SK-N-SH (cell line): ENCODE results near the gene AGAP2. TPM values are rescaled to one million over a fixed set of nuclear protein-coding genes. Genes with fewer than 3 reads are reported as not detected.

Experiments
- CTCF ChIA-PET: fragments of 300-600, 350-600 bp; formaldehyde crosslinking; extraction: SDS; loops from one replicate; lab custom pipeline; 2021; lab: Yijun Ruan, JAX
- POLR2A ChIA-PET: fragments of 350-600 bp; sonication (Branson Sonifier 250); formaldehyde crosslinking; extraction: SDS; loops from one replicate; lab custom pipeline; 2020; ENCODE audit warnings: antibody characterized with exemption, inconsistent platforms; lab: Yijun Ruan, JAX
- DNase-seq: peaks from one replicate; pipeline ENCODE4 v3.0.0; 2012
- H2AFZ ChIP-seq: fragments of 200-600 bp; sonication (generic); 2 replicates; pipeline ENCODE4 v1.8.1; 2016; ENCODE audit warnings: antibody characterized with exemption, mild to moderate bottlenecking, low read depth
- H3F3A ChIP-seq: fragments of 200-600 bp; sonication (generic); replicated peaks from 2 replicates; pipeline ENCODE3; 2016; ENCODE audit warnings: antibody characterized with exemption, mild to moderate bottlenecking; ENCODE audit not compliant: insufficient read depth
- H3K27ac ChIP-seq, 2 experiments: fragments of 200-500 bp in 1 of 2; fragments of 200-600 bp in 1 of 2; sonication (Bioruptor generic) in 1 of 2; sonication (generic), shearing (Covaris generic) in 1 of 2; 2 replicates each; pipeline versions ENCODE4 v1.5.1 to v1.6.1; 2014 to 2016; ENCODE audit warnings: low read depth in 2 of 2, inconsistent platforms in 1 of 2, low read length in 1 of 2, mild to moderate bottlenecking in 1 of 2, mixed read lengths in 1 of 2
- H3K27me3 ChIP-seq: fragments of 200-600 bp; sonication (generic), shearing (Covaris generic); 2 replicates; pipeline ENCODE4 v1.6.1; 2016; ENCODE audit warnings: mixed run types; ENCODE audit not compliant: insufficient read depth
- H3K36me3 ChIP-seq, 2 experiments: fragments of 200-500 bp in 1 of 2; fragments of 200-600 bp in 1 of 2; sonication (Bioruptor generic) in 1 of 2; sonication (generic) in 1 of 2; replicated peaks in 1 of 2; 2 replicates each; pipeline versions ENCODE3 to v1.5.1; 2014 to 2016; ENCODE audit warnings: low read length in 1 of 2, mild to moderate bottlenecking in 1 of 2; ENCODE audit not compliant: insufficient read depth in 2 of 2, control insufficient read depth in 1 of 2
- H3K4me1 ChIP-seq, 2 experiments: fragments of 200-500 bp in 1 of 2; fragments of 200-600 bp in 1 of 2; sonication (Bioruptor generic) in 1 of 2; sonication (generic), shearing (Covaris generic) in 1 of 2; 2 replicates each; pipeline versions ENCODE4 v1.5.1 to v1.6.1; 2014 to 2016; ENCODE audit warnings: low read depth in 1 of 2, low read length in 1 of 2, mixed run types in 1 of 2; ENCODE audit not compliant: insufficient read depth in 2 of 2, control insufficient read depth in 1 of 2
- H3K4me2 ChIP-seq: fragments of 200-600 bp; sonication (generic), shearing (Covaris generic); 2 replicates; pipeline ENCODE4 v1.6.1; 2017; ENCODE audit warnings: mixed run types
- H3K4me3 ChIP-seq, 2 experiments: fragments of 200-500 bp in 1 of 2; fragments of 200-600 bp in 1 of 2; sonication (Bioruptor generic) in 1 of 2; sonication (generic), shearing (Covaris generic) in 1 of 2; 2 replicates each; pipeline versions ENCODE4 v1.5.1 to v1.8.1; 2014 to 2016; ENCODE audit warnings: low read depth in 2 of 2, inconsistent platforms in 1 of 2, low read length in 1 of 2, mild to moderate bottlenecking in 1 of 2, mixed read lengths in 1 of 2, moderate library complexity in 1 of 2
- H3K79me2 ChIP-seq: fragments of 200-600 bp; sonication (generic); 2 replicates; pipeline ENCODE4 v1.8.1; 2017; ENCODE audit warnings: mild to moderate bottlenecking; ENCODE audit not compliant: insufficient read depth
- H3K9ac ChIP-seq: fragments of 200-600 bp; sonication (generic); 2 replicates; pipeline ENCODE4 v1.6.1; 2017; ENCODE audit warnings: mixed run types
- H3K9me2 ChIP-seq: fragments of 200-600 bp; sonication (generic); 2 replicates; pipeline ENCODE4 v1.6.1; 2017; ENCODE audit warnings: mixed run types
- H3K9me3 ChIP-seq: fragments of 200-600 bp; sonication (generic); 2 replicates; pipeline ENCODE4 v1.6.1; 2017; ENCODE audit warnings: mixed run types, mild to moderate bottlenecking, moderate library complexity
- H4K20me1 ChIP-seq: fragments of 200-600 bp; sonication (generic); 2 replicates; pipeline ENCODE4 v1.6.1; 2017; ENCODE audit warnings: mild to moderate bottlenecking, mixed run types; ENCODE audit not compliant: insufficient read depth
- CHD2 ChIP-seq: fragments of 150-350 bp; IDR thresholded peaks from 2 replicates; pipeline ENCODE4 v1.6.1; 2018; ENCODE audit warnings: low read length; ENCODE audit not compliant: partially characterized antibody
- ELF1 ChIP-seq: IDR thresholded peaks from 2 replicates; pipeline ENCODE4 v1.4.0; 2012
- EP300 ChIP-seq, 2 experiments: IDR thresholded peaks; 2 replicates each; pipeline versions ENCODE4 v1.4.0 to v1.6.1; 2012; ENCODE audit warnings: borderline replicate concordance in 1 of 2, low read depth in 1 of 2, low read length in 1 of 2
- GABPA ChIP-seq: IDR thresholded peaks from 2 replicates; pipeline ENCODE4 v1.4.0; 2012; ENCODE audit warnings: low read depth, mild to moderate bottlenecking
- GATA2 ChIP-seq: sonication (generic); formaldehyde crosslinking; IDR thresholded peaks from 2 replicates; pipeline ENCODE4 v1.5.0; 2020; ENCODE audit warnings: mild to moderate bottlenecking, missing genetic modification reagents
- IRF3 ChIP-seq: fragments of 150-350 bp; IDR thresholded peaks from 2 replicates; pipeline ENCODE4 v1.6.1; 2016; ENCODE audit warnings: mild to moderate bottlenecking, low read depth, low read length
- JUND ChIP-seq: IDR thresholded peaks from 2 replicates; pipeline ENCODE4 v1.4.0; 2012
- MAX ChIP-seq: IDR thresholded peaks from 2 replicates; pipeline ENCODE4 v1.4.0; 2012; ENCODE audit warnings: low read depth
- MXI1 ChIP-seq: IDR thresholded peaks from 2 replicates; pipeline ENCODE4 v1.6.1; 2012; ENCODE audit warnings: mild to moderate bottlenecking, low read depth, low read length, improper control_type of control experiment
- POLR2AphosphoS5 ChIP-seq: IDR thresholded peaks from 2 replicates; pipeline ENCODE4 v1.6.1; 2012; ENCODE audit warnings: low read depth, low read length
- RFX5 ChIP-seq: IDR thresholded peaks from 2 replicates; pipeline ENCODE4 v1.6.1; 2012; ENCODE audit warnings: mild to moderate bottlenecking, improper control_type of control experiment, low read length
- RXRA ChIP-seq: IDR thresholded peaks from 2 replicates; pipeline ENCODE4 v1.4.0; 2012; ENCODE audit warnings: low read depth, mild to moderate bottlenecking, borderline replicate concordance
- SMC3 ChIP-seq: IDR thresholded peaks from 2 replicates; pipeline ENCODE4 v1.6.1; 2012; ENCODE audit warnings: low read depth, low read length, improper control_type of control experiment
- TCF12 ChIP-seq: IDR thresholded peaks from 2 replicates; pipeline ENCODE4 v1.4.0; 2012
- USF1 ChIP-seq: IDR thresholded peaks from 2 replicates; pipeline ENCODE4 v1.4.0; 2012; ENCODE audit warnings: low read depth, borderline replicate concordance
- USF2 ChIP-seq: fragments of 150-350 bp; IDR thresholded peaks from 2 replicates; pipeline ENCODE4 v1.6.1; 2017; ENCODE audit warnings: antibody characterized with exemption, low read length, low read depth, borderline replicate concordance
- ZBTB33 ChIP-seq: IDR thresholded peaks from 2 replicates; pipeline ENCODE4 v1.4.0; 2012; ENCODE audit warnings: low read depth, borderline replicate concordance
- WGBS: methylation state at CpG from one replicate; pipeline ENCODE4 v1.1.6; 2017; ENCODE audit warnings: low lambda C conversion rate; 5-methylcytosine and 5-hydroxymethylcytosine counted together
- polyA plus RNA-seq, 3 experiments: library from polyadenylated mRNA; depleted of rRNA; stranded (reverse); fragments of >200 nt; gene quantifications; 2 replicates each; pipeline ENCODE4 v1.2.3, GENCODE V29; 2012

The AGAP2 gene
- polyA plus RNA-seq, 1 of the 3 experiments (the other 2 are of a cell fraction) = 5.2 TPM

GRCh38 chr12:57733928-57734327, 4.6 kb downstream of the AGAP2 start:
- Histone ChIP-seq H2AFZ (no peak overlapping the region), H3K36me3 (peaks cover 0 to 14% of the 10 kb centered on the region in 2 experiments), H3K4me3 (no peak overlapping the region), H3K9me3 (no peaks in the 10 kb centered on the region), H3K27ac (no peak overlapping the region), H3K4me1 (peaks cover 0 to 22% of the 10 kb centered on the region in 2 experiments; a peak in 2 of 4 replicates), H3K9me2 (no peaks in the 10 kb centered on the region), H4K20me1 (no peaks in the 10 kb centered on the region), H3F3A (peaks cover 18% of the 10 kb centered on the region), H3K4me2 (no peak overlapping the region), H3K9ac (no peak overlapping the region), H3K27me3 (no peaks in the 10 kb centered on the region), H3K79me2 (no peaks in the 10 kb centered on the region)
- ChIA-PET CTCF (interaction anchor here (5.7 to 7.1 kb wide), 2 partner anchors 10 to 152 kb away, joined by 59 to 133 read pairs; no protein-coding TSS in a partner anchor), POLR2A (no interaction called here)
- no peak for DNase-seq
- TF ChIP-seq POLR2AphosphoS5 (no peak), MAX (no peak), RXRA (no peak), CHD2 (no peak), RFX5 (no peak), EP300 (IDR thresholded peaks at IDR 0.05; ENCODE audit: borderline replicate concordance in 1 of 2, low read depth in 1 of 2, low read length in 1 of 2) (no peak), SMC3 (no peak), USF1 (no peak), USF2 (no peak), GATA2 (CRISPR knock-in tag) (no peak), ELF1 (no peak), TCF12 (no peak), MXI1 (no peak), ZBTB33 (no peak), JUND (no peak), GABPA (no peak), IRF3 (no peak)
- WGBS = 80% methylated on average over 6 of the region's 6 CpGs
